IPS-15b (cell line): ENCODE data around the gene MSI2.

ENCODE experiments used
- H3K27me3 ChIP-seq: one replicate; pipeline ENCODE4 v1.6.1; 2013; ENCODE audit warnings: low read length; ENCODE audit not compliant: control insufficient read depth, insufficient read depth
- H3K36me3 ChIP-seq: one replicate; pipeline ENCODE4 v1.6.1; 2013; ENCODE audit warnings: low read length; ENCODE audit not compliant: control insufficient read depth, insufficient read depth
- H3K4me1 ChIP-seq: one replicate; pipeline ENCODE4 v1.6.1; 2013; ENCODE audit warnings: mild to moderate bottlenecking, low read length; ENCODE audit not compliant: control insufficient read depth, insufficient read depth
- H3K4me3 ChIP-seq: one replicate; pipeline ENCODE4 v1.5.1; 2013; ENCODE audit warnings: low read depth, low read length
- H3K9ac ChIP-seq: one replicate; pipeline ENCODE4 v1.6.1; 2013; ENCODE audit warnings: low read depth, mild to moderate bottlenecking, low read length
- H3K9me3 ChIP-seq: one replicate; pipeline ENCODE4 v1.6.1; 2013; ENCODE audit warnings: mild to moderate bottlenecking, low read length; ENCODE audit not compliant: control insufficient read depth, insufficient read depth

Gene MSI2

GRCh38 chr17:57369509-57369945 lies 113.2 kb downstream of the MSI2 start:
- Histone ChIP-seq H3K36me3 (peaks cover 3% of the 10 kb centered on the region), H3K4me3 (no peak overlapping the region), H3K9me3 (no peaks in the 10 kb centered on the region), H3K4me1 (peaks cover 4% of the 10 kb centered on the region), H3K9ac (no peak overlapping the region), H3K27me3 (no peaks in the 10 kb centered on the region)

GRCh38 chr17:57370037-57370581 lies 113.8 kb downstream of the MSI2 start:
- H3K36me3 ChIP-seq, result peaks cover 3% of the 10 kb centered on the region
- H3K4me3 ChIP-seq, result no peak overlapping the region
- peaks cover 4% of the 10 kb centered on the region for H3K4me1 ChIP-seq
- no peak overlapping the region for H3K9ac ChIP-seq
- no peaks in the 10 kb centered on the region for H3K27me3 ChIP-seq
- H3K9me3 ChIP-seq, result no peaks in the 10 kb centered on the region

GRCh38 chr17:57370619-57371018 lies 114.3 kb downstream of the MSI2 start:
- no peak overlapping the region for H3K9ac ChIP-seq
- peaks cover 3% of the 10 kb centered on the region for H3K36me3 ChIP-seq
- H3K9me3 ChIP-seq, result no peaks in the 10 kb centered on the region
- H3K27me3 ChIP-seq, result no peaks in the 10 kb centered on the region
- H3K4me3 ChIP-seq, result no peak overlapping the region
- peaks cover 4% of the 10 kb centered on the region for H3K4me1 ChIP-seq

- H3K4me1 ChIP-seq, result no peaks in the 10 kb centered on the region
- H3K9me3 ChIP-seq, result no peaks in the 10 kb centered on the region
These were observed 115.8 kb downstream of the MSI2 start for GRCh38 chr17:57372156-57372555.

GRCh38 chr17:57373048-57373447 lies 116.7 kb downstream of the MSI2 start:
- no peaks in the 10 kb centered on the region for H3K27me3 ChIP-seq

More at GRCh38 chr17:57372156-57372555, 115.8 kb downstream of the MSI2 start:
- H3K4me3 ChIP-seq, result no peak overlapping the region
- no peak overlapping the region for H3K9ac ChIP-seq
- H3K27me3 ChIP-seq, result no peaks in the 10 kb centered on the region
- H3K36me3 ChIP-seq, result peaks cover 3% of the 10 kb centered on the region

GRCh38 chr17:57373756-57374155 lies 117.4 kb downstream of the MSI2 start:
- no peak overlapping the region for H3K4me3 ChIP-seq
- no peaks in the 10 kb centered on the region for H3K4me1 ChIP-seq
- no peaks in the 10 kb centered on the region for H3K27me3 ChIP-seq
- H3K9ac ChIP-seq, result no peak overlapping the region
- no peaks in the 10 kb centered on the region for H3K9me3 ChIP-seq
- peaks cover 3% of the 10 kb centered on the region for H3K36me3 ChIP-seq

More at GRCh38 chr17:57373048-57373447, 116.7 kb downstream of the MSI2 start:
- Histone ChIP-seq H3K9ac (no peak overlapping the region), H3K4me3 (no peak overlapping the region), H3K4me1 (no peaks in the 10 kb centered on the region), H3K9me3 (no peaks in the 10 kb centered on the region), H3K36me3 (peaks cover 3% of the 10 kb centered on the region)

GRCh38 chr17:57375040-57375769 lies 118.9 kb downstream of the MSI2 start:
- H3K4me3 ChIP-seq, result no peak overlapping the region
- no peak overlapping the region for H3K9ac ChIP-seq
- no peaks in the 10 kb centered on the region for H3K27me3 ChIP-seq
- peaks cover 4% of the 10 kb centered on the region for H3K4me1 ChIP-seq
- no peaks in the 10 kb centered on the region for H3K9me3 ChIP-seq
- peaks cover 3% of the 10 kb centered on the region for H3K36me3 ChIP-seq

GRCh38 chr17:57375770-57376225 lies 119.5 kb downstream of the MSI2 start:
- Histone ChIP-seq H3K9me3 (no peaks in the 10 kb centered on the region), H3K27me3 (no peaks in the 10 kb centered on the region), H3K4me1 (peaks cover 4% of the 10 kb centered on the region), H3K9ac (no peak overlapping the region), H3K4me3 (no peak overlapping the region), H3K36me3 (peaks cover 3% of the 10 kb centered on the region)

GRCh38 chr17:57377094-57377493 lies 120.8 kb downstream of the MSI2 start:
- Histone ChIP-seq H3K27me3 (no peaks in the 10 kb centered on the region), H3K9ac (no peak overlapping the region), H3K9me3 (no peaks in the 10 kb centered on the region), H3K4me3 (no peak overlapping the region), H3K36me3 (peaks cover 3% of the 10 kb centered on the region), H3K4me1 (peaks cover 4% of the 10 kb centered on the region)

GRCh38 chr17:57379237-57379894 lies 123.0 kb downstream of the MSI2 start:
- H3K4me1 ChIP-seq, result peaks cover 4% of the 10 kb centered on the region
- no peak overlapping the region for H3K9ac ChIP-seq
- H3K36me3 ChIP-seq, result no peaks in the 10 kb centered on the region
- no peak overlapping the region for H3K4me3 ChIP-seq
- H3K27me3 ChIP-seq, result no peaks in the 10 kb centered on the region
- no peaks in the 10 kb centered on the region for H3K9me3 ChIP-seq

- no peaks in the 10 kb centered on the region for H3K9me3 ChIP-seq
- no peak overlapping the region for H3K4me3 ChIP-seq
- H3K4me1 ChIP-seq, result peaks cover 4% of the 10 kb centered on the region
- no peaks in the 10 kb centered on the region for H3K36me3 ChIP-seq
- H3K27me3 ChIP-seq, result no peaks in the 10 kb centered on the region
- no peak overlapping the region for H3K9ac ChIP-seq
These were observed 123.6 kb downstream of the MSI2 start for GRCh38 chr17:57379895-57380434.
